Measurements from ENCODE around the gene RIC3.

DNA sequence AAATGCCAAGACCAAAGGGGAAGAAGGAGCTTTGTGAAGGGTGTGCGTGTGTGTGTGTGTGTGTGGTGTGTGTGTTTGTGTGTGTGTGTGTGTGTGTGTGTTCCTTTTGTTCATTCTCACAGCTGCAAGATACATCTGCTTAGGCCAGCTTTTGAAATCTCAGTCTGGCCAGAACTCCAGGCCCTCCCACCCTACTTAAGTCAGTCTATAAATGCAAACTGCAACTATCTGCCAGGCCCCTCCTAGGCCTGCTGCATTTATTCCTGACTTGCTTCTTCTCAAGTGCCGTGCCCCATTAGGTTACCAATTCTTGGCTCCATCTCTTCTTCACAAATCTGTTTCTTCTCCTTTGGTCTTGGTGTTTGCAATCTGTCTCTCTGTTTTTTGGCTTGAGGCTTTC is 21.6 kb upstream of the RIC3 start:
- TF ChIP-seq OSR1 (CRISPR knock-in tag; IDR thresholded peaks at IDR 0.05), result no peak
- TF ChIP-seq, protein P1, sequence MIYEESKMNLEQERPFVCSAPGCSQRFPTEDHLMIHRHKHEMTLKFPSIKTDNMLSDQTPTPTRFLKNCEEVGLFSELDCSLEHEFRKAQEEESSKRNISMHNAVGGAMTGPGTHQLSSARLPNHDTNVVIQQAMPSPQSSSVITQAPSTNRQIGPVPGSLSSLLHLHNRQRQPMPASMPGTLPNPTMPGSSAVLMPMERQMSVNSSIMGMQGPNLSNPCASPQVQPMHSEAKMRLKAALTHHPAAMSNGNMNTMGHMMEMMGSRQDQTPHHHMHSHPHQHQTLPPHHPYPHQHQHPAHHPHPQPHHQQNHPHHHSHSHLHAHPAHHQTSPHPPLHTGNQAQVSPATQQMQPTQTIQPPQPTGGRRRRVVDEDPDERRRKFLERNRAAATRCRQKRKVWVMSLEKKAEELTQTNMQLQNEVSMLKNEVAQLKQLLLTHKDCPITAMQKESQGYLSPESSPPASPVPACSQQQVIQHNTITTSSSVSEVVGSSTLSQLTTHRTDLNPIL (CRISPR knock-in tag; IDR thresholded peaks at IDR 0.05; ENCODE audit: low read depth), result no peak
- no peak for TF ChIP-seq ESRRG (CRISPR knock-in tag; IDR thresholded peaks at IDR 0.05)
- no peak for TF ChIP-seq RARB (CRISPR knock-in tag; IDR thresholded peaks at IDR 0.05)
- TF ChIP-seq SNAI2 (CRISPR knock-in tag; IDR thresholded peaks at IDR 0.05), result no peak
- TF ChIP-seq ZC3H10 (CRISPR knock-in tag; IDR thresholded peaks at IDR 0.05), result no peak
- no peak for TF ChIP-seq PATZ1 (CRISPR knock-in tag; IDR thresholded peaks at IDR 0.05; ENCODE audit: borderline replicate concordance)
- no peak for TF ChIP-seq GLIS3 (CRISPR knock-in tag; IDR thresholded peaks at IDR 0.05)
- TF ChIP-seq ZNF8 (CRISPR knock-in tag; IDR thresholded peaks at IDR 0.05), result no peak
